CD14-positive monocyte (primary cell): Measurements from ENCODE around the gene WWOX. TPM values are rescaled to one million over a fixed set of nuclear protein-coding genes. Genes with fewer than 3 reads are reported as not detected.

Experiments
- DNase-seq, 3 donors: peaks; one replicate each; pipeline ENCODE4 v3.0.0-alpha.2; 2011 to 2022
- H2AFZ ChIP-seq: 2 replicates; pipeline ENCODE4 v1.6.0; 2012; ENCODE audit warnings: mild to moderate bottlenecking, low read depth, low read length, inconsistent platforms; ENCODE audit not compliant: insufficient read depth, poor library complexity, severe bottlenecking
- H3K27ac ChIP-seq, 2 donors: 1 replicate in 1 of 2; 2 replicates in 1 of 2; pipeline ENCODE4 v1.5.1; 2012 to 2013; ENCODE audit warnings: low read length in 2 of 2, control low read depth in 1 of 2, inconsistent platforms in 1 of 2, low read depth in 1 of 2, mild to moderate bottlenecking in 1 of 2
- H3K27me3 ChIP-seq, 2 donors: one replicate each; pipeline versions ENCODE4 v1.6.0 to v1.6.1; 2011 to 2013; ENCODE audit warnings: low read length in 2 of 2; ENCODE audit not compliant: control insufficient read depth in 2 of 2, insufficient read depth in 2 of 2
- H3K36me3 ChIP-seq, 2 donors: replicated peaks in 1 of 2; 1 replicate in 1 of 2; 2 replicates in 1 of 2; pipeline versions ENCODE4 v1.5.1 to v1.6.1; 2012 to 2013; ENCODE audit warnings: low read length in 2 of 2, control low read depth in 1 of 2, inconsistent platforms in 1 of 2, mild to moderate bottlenecking in 1 of 2; ENCODE audit not compliant: insufficient read depth in 2 of 2, control insufficient read depth in 1 of 2
- H3K4me1 ChIP-seq, 2 donors: 1 replicate in 1 of 2; 2 replicates in 1 of 2; pipeline versions ENCODE4 v1.5.1 to v1.6.1; 2012 to 2013; ENCODE audit warnings: low read length in 2 of 2, control low read depth in 1 of 2, inconsistent platforms in 1 of 2, mild to moderate bottlenecking in 1 of 2, moderate library complexity in 1 of 2; ENCODE audit not compliant: insufficient read depth in 2 of 2, control insufficient read depth in 1 of 2
- H3K4me2 ChIP-seq: replicated peaks from 2 replicates; pipeline ENCODE3; 2012; ENCODE audit warnings: low read length, moderate library complexity, mild to moderate bottlenecking; ENCODE audit not compliant: poor library complexity, severe bottlenecking; ENCODE audit errors: extremely low read depth
- H3K4me3 ChIP-seq, 3 experiments: fragments of 200-600 bp in 1 of 3; sonication (generic) in 1 of 3; replicated peaks in 1 of 3; 1 replicate in 2 of 3; 2 replicates in 1 of 3; pipeline ENCODE4 v1.5.1; 2011 to 2013; ENCODE audit warnings: low read length in 3 of 3, mild to moderate bottlenecking in 3 of 3, control low read depth in 2 of 3, low read depth in 2 of 3, inconsistent platforms in 1 of 3, moderate library complexity in 1 of 3
- H3K79me2 ChIP-seq: 2 replicates; pipeline ENCODE4 v1.6.0; 2012; ENCODE audit warnings: mild to moderate bottlenecking, control low read depth, inconsistent platforms, low read length, moderate library complexity; ENCODE audit not compliant: insufficient read depth
- H3K9ac ChIP-seq: 2 replicates; pipeline ENCODE4 v1.6.0; 2017; ENCODE audit warnings: low read length, mild to moderate bottlenecking; ENCODE audit not compliant: insufficient read depth, poor library complexity, severe bottlenecking
- H3K9me3 ChIP-seq, 2 donors: replicated peaks in 1 of 2; 1 replicate in 1 of 2; 2 replicates in 1 of 2; pipeline versions ENCODE4 v1.5.1 to v1.6.1; 2012 to 2013; ENCODE audit warnings: low read length in 2 of 2, control low read depth in 1 of 2; ENCODE audit not compliant: control insufficient read depth in 1 of 2, insufficient read depth in 1 of 2
- H4K20me1 ChIP-seq: 2 replicates; pipeline ENCODE4 v1.6.0; 2012; ENCODE audit warnings: mild to moderate bottlenecking, low read length, control low read depth, moderate library complexity; ENCODE audit not compliant: insufficient read depth
- H3K27ac Mint-ChIP-seq, 7 donors: one replicate each; pipeline ENCODE4 v1.8.0; 2020; ENCODE audit warnings: mild to moderate bottlenecking in 7 of 7, mixed read lengths in 7 of 7, moderate library complexity in 6 of 7, inconsistent platforms in 2 of 7
- H3K27me3 Mint-ChIP-seq, 3 donors: one replicate each; pipeline ENCODE4 v1.8.0; 2021 to 2022; ENCODE audit warnings: low read depth in 3 of 3, mild to moderate bottlenecking in 3 of 3, mixed read lengths in 3 of 3, moderate library complexity in 3 of 3, inconsistent platforms in 1 of 3
- H3K36me3 Mint-ChIP-seq, 2 donors: one replicate each; pipeline ENCODE4 v1.8.0; 2020; ENCODE audit warnings: mixed read lengths in 2 of 2, inconsistent platforms in 1 of 2, mild to moderate bottlenecking in 1 of 2
- H3K4me1 Mint-ChIP-seq: one replicate; pipeline ENCODE4 v1.8.0; 2020; ENCODE audit warnings: mild to moderate bottlenecking, mixed read lengths
- H3K4me3 Mint-ChIP-seq, 2 donors: one replicate each; pipeline ENCODE4 v1.8.0; 2020; ENCODE audit warnings: mild to moderate bottlenecking in 2 of 2, mixed read lengths in 2 of 2, moderate library complexity in 1 of 2
- H3K9me3 Mint-ChIP-seq, 7 donors: one replicate each; pipeline ENCODE4 v1.8.0; 2020 to 2022; ENCODE audit warnings: mixed read lengths in 7 of 7, mild to moderate bottlenecking in 6 of 7, moderate library complexity in 6 of 7, inconsistent platforms in 2 of 7
- WGBS: methylation state at CpG from one replicate; pipeline ENCODE4 v1.1.5; 2013; ENCODE audit warnings: missing lambda C conversion rate; ENCODE audit not compliant: insufficient coverage; 5-methylcytosine and 5-hydroxymethylcytosine counted together
- intact Hi-C, 2 donors: fragments of 100-400 bp; cut with micrococcal nuclease; formaldehyde crosslinking; loops; one replicate each; pipeline versions ENCODE4 v1.15.0 to v1.15.1; 2023
- polyA plus RNA-seq, 3 donors: library from polyadenylated mRNA; depleted of rRNA in 1 of 3; unstranded in 2 of 3; stranded (reverse) in 1 of 3; fragments of 300-500 nt in 2 of 3; fragments of >200 nt in 1 of 3; fragmentation: Illumina TruSeq in 2 of 3; gene quantifications; 1 replicate in 2 of 3; 2 replicates in 1 of 3; pipeline ENCODE4 v1.2.3, GENCODE V29; 2012 to 2021
- TF ChIP-seq, protein P1 (sequence below): fragments of 200-600 bp; IDR thresholded peaks from one replicate; pipeline ENCODE4 v1.8.0; 2022; ENCODE audit warnings: antibody characterized with exemption, mild to moderate bottlenecking

WWOX gene
- polyA plus RNA-seq, 3 donors: 4.0 to 7.0 (median 6.3) TPM

GRCh38 chr16:78633551-78633950 is 534.1 kb downstream of the WWOX start:
- peaks cover 10 to 28% of the 10 kb centered on the region in 2 donors for H3K9me3 ChIP-seq

GRCh38 chr16:78635807-78636206 is 536.4 kb downstream of the WWOX start:
- no peaks in the 10 kb centered on the region for H3K4me1 Mint-ChIP-seq
- peaks cover 3 to 8% (median 5%) of the 10 kb centered on the region in 3 donors for H3K27me3 Mint-ChIP-seq
- Histone ChIP-seq H3K79me2 (no peaks in the 10 kb centered on the region), H3K9me3 (peaks cover under 1 to 16% of the 10 kb centered on the region in 2 donors), H3K4me2 (no peak overlapping the region), H3K27me3 (no peaks in the 10 kb centered on the region), H4K20me1 (no peaks in the 10 kb centered on the region), H2AFZ (no peak overlapping the region), H3K4me1 (no peaks in the 10 kb centered on the region), H3K27ac (no peak overlapping the region), H3K36me3 (no peaks in the 10 kb centered on the region), H3K9ac (no peak overlapping the region), H3K4me3 (no peak overlapping the region)
- intact Hi-C loops: no loop called here
- WGBS: 100% methylated on average over 8 of the region's 9 CpGs
- TF ChIP-seq, protein P1, sequence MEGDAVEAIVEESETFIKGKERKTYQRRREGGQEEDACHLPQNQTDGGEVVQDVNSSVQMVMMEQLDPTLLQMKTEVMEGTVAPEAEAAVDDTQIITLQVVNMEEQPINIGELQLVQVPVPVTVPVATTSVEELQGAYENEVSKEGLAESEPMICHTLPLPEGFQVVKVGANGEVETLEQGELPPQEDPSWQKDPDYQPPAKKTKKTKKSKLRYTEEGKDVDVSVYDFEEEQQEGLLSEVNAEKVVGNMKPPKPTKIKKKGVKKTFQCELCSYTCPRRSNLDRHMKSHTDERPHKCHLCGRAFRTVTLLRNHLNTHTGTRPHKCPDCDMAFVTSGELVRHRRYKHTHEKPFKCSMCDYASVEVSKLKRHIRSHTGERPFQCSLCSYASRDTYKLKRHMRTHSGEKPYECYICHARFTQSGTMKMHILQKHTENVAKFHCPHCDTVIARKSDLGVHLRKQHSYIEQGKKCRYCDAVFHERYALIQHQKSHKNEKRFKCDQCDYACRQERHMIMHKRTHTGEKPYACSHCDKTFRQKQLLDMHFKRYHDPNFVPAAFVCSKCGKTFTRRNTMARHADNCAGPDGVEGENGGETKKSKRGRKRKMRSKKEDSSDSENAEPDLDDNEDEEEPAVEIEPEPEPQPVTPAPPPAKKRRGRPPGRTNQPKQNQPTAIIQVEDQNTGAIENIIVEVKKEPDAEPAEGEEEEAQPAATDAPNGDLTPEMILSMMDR: no peak
- no peak overlapping the region for H3K4me3 Mint-ChIP-seq
- H3K36me3 Mint-ChIP-seq: no peaks in the 10 kb centered on the region
- DNase-seq: no peak
- H3K9me3 Mint-ChIP-seq: peaks cover 10 to 17% (median 14%) of the 10 kb centered on the region in 7 donors
- no peak overlapping the region for H3K27ac Mint-ChIP-seq

More at GRCh38 chr16:78633551-78633950, 534.1 kb downstream of the WWOX start:
- intact Hi-C loops: no loop called here
- Histone ChIP-seq H3K4me1 (no peaks in the 10 kb centered on the region), H3K4me2 (no peak overlapping the region), H3K9ac (no peak overlapping the region), H2AFZ (no peak overlapping the region), H3K27ac (no peak overlapping the region), H4K20me1 (no peaks in the 10 kb centered on the region), H3K4me3 (no peak overlapping the region), H3K36me3 (no peaks in the 10 kb centered on the region), H3K27me3 (no peaks in the 10 kb centered on the region), H3K79me2 (no peaks in the 10 kb centered on the region)
- peaks cover 20 to 26% (median 23%) of the 10 kb centered on the region in 7 donors for H3K9me3 Mint-ChIP-seq
- no peak overlapping the region for H3K4me3 Mint-ChIP-seq
- DNase-seq: no peak
- TF ChIP-seq, protein P1: no peak
- H3K27ac Mint-ChIP-seq: no peak overlapping the region
- H3K27me3 Mint-ChIP-seq: peaks cover 0 to 7% (median 2%) of the 10 kb centered on the region in 3 donors
- WGBS: 84% methylated on average over 6 of the region's 12 CpGs
- H3K36me3 Mint-ChIP-seq: no peaks in the 10 kb centered on the region
- no peaks in the 10 kb centered on the region for H3K4me1 Mint-ChIP-seq
